ENCODE data around the gene PLAC8.
"Not testable (repeated sequence)": the region's sequence is repeated elsewhere in the genome, so short reads cannot be mapped to it uniquely, and the experiment has no call there.

Gene PLAC8

DNA sequence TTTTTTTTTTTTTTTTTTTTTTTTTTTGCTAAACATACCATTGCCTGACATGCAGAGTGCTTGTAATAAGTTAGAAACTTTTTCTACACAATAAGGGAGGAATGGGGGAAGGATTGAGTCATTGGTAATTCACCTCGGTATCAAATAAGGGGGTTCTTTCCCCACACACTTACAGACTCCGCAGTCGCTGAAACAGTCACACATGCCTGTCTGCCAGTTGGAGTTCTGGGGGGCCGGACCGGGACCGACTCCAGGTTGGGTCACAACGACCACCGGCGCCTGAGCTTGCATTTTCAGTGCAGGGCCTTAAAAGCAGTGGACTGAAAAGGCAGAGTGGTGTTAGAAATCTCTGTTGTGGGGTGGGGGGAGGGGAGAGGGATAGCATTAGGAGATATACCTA, 6.9 kb downstream of the PLAC8 start:
- H3K27me3 Mint-ChIP-seq, result no peaks in the 10 kb centered on the region
- H3K36me3 Mint-ChIP-seq (ENCODE audit: low read depth), result peaks cover 31% of the 10 kb centered on the region
- no peaks in the 10 kb centered on the region for H3K9me3 Mint-ChIP-seq
- H3K27ac Mint-ChIP-seq, result peak overlapping the region; percentile 90
- H3K4me3 Mint-ChIP-seq, result peak overlapping the region; percentile 64
- peak; percentile 76 for DNase-seq
- H3K4me1 Mint-ChIP-seq (ENCODE audit: low read depth), result peaks cover 60% of the 10 kb centered on the region

DNA sequence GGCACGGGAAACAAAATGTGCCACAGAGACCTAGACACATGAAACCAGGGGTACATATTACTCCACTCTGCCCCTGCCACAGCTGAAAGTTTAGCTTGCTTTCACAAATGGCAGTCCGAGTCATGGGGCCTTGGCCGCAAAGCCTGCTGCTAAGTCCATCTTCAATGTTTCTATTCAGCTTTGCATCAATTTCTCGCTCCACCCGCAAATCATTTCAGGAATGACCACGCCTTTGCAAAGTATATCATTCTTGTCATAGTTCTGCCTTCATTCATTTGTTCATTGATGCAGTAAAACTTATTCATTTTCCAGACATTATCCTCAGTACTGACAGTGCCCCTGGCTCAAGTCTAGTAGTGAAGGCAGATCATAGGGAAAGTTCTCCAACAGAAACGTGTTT, 9.5 kb downstream of the PLAC8 start:
- Mint-ChIP-seq H3K27ac (peak overlapping the region; percentile 45), H3K4me3 (no peak overlapping the region), H3K9me3 (no peaks in the 10 kb centered on the region), H3K36me3 (ENCODE audit: low read depth) (peaks cover 48% of the 10 kb centered on the region), H3K27me3 (no peaks in the 10 kb centered on the region), H3K4me1 (ENCODE audit: low read depth) (peaks cover 63% of the 10 kb centered on the region)
- no peak for DNase-seq

DNA sequence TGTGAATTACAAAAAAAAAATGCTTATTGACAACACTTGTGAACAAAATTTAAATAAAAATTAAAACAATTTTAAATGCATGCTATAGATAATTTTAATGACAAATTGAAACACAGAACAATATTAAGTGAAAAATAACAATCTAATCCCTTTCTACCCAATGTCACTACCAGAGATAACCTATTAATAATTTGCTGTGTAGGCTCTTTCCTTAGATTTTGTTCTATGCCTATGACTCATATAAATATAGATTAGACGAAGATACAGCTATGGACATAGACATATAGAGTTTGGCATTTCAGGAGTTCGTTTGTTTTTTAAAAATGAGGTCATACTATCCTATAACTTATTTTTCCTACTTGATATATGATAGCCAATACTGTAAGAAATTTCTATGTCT, 18.1 kb downstream of the PLAC8 start:
- Mint-ChIP-seq H3K27ac (no peak overlapping the region), H3K9me3 (no peaks in the 10 kb centered on the region), H3K4me3 (no peak overlapping the region), H3K4me1 (ENCODE audit: low read depth) (peaks cover 47% of the 10 kb centered on the region), H3K36me3 (ENCODE audit: low read depth) (peaks cover 76% of the 10 kb centered on the region), H3K27me3 (no peaks in the 10 kb centered on the region)
- no peak for DNase-seq

DNA sequence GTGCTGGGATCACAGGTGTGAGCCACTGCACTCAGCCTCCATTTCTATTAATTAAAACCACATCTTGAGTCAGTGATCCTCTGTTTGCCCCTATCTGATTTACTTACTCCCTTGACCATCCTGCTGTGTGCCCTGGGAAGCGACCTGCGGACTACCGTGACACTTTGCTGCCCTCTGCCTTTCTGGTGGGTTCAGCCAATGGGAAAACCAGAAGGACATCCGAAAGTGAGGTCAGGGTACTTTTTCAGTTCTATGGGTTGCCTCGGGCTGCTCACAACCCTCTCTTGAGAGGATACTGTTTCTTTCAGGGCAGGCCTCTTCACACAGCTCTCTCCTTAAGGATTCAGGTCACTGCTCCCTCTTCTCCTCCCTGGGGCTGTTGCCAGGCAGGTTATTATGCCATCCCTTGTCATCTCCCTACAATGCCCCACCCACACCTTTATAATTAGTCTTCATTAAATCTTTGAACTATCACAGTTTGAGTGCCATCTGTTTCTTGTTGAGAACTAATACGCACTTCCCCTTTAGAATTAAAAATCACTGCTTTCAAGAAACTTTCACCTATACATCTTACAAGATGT, 21.4 kb downstream of the PLAC8 start:
- peaks cover 78% of the 10 kb centered on the region for H3K36me3 Mint-ChIP-seq (ENCODE audit: low read depth)
- no peaks in the 10 kb centered on the region for H3K9me3 Mint-ChIP-seq
- no peak overlapping the region for H3K4me3 Mint-ChIP-seq
- peaks cover 27% of the 10 kb centered on the region for H3K4me1 Mint-ChIP-seq (ENCODE audit: low read depth)
- no peaks in the 10 kb centered on the region for H3K27me3 Mint-ChIP-seq
- no peak for DNase-seq
- H3K27ac Mint-ChIP-seq, result peak overlapping the region; percentile 5

DNA sequence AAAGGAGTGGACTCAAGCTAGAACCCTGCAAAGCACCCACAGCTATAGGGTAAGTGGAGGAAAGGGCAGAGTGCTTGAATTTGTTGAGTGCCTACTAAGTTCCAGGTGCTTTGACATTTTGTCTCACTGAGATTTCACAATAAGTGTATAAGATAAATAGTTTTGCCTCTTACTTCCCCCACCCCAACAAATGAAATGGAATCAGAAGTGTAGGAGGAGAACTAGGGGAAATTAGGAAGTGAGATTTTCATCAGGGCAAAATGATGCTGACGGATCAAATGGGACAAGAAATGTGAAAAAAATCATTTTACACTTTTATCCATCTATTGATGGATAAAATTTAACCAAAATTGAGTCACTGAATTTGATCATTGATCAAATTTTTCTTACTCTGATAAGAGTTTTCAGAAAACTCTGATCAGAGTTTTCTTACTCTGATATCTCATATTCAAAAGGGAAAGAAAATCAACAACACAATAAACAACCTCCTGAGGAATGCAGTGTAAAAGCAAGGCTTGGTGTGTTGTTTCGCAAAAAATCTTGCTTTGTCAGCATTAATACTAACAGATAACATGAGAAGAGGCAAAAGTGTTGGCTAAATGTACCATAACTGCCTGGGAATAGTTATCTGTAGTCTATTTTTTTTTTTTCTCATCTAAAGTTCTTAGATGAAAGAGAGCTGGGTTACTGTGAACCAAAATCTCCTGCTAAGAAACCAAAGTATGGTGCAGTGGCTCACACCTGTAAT, 24.9 kb downstream of the PLAC8 start:
- DNase-seq, result no peak
- H3K36me3 Mint-ChIP-seq (ENCODE audit: low read depth), result peaks cover 67% of the 10 kb centered on the region
- peaks cover 12% of the 10 kb centered on the region for H3K4me1 Mint-ChIP-seq (ENCODE audit: low read depth)
- no peak overlapping the region for H3K27ac Mint-ChIP-seq
- H3K9me3 Mint-ChIP-seq, result no peaks in the 10 kb centered on the region
- H3K4me3 Mint-ChIP-seq, result no peak overlapping the region
- H3K27me3 Mint-ChIP-seq, result no peaks in the 10 kb centered on the region

DNA sequence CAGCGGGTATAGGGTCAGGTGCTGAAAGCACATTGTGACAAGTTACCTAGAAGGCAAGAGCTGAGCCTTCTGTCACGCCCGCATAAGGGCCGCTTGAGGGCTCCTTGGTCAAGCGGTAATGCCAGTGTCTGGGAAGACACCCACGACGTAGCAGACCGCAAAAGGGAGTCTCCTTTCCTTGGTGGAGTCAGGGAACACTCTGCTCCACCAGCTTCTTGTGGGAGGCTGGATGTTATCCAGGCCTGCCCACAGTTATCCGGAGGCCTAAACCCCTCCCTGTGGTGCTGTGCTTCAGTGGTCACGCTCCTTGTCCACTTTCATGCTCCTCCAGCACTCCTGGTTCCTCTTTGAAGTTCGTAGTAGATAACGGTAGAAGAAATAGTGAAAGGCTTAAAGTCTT, 29.6 kb downstream of the PLAC8 start:
- Mint-ChIP-seq H3K4me1 (ENCODE audit: low read depth) (peaks cover 20% of the 10 kb centered on the region), H3K36me3 (ENCODE audit: low read depth) (peaks cover 34% of the 10 kb centered on the region)
- not testable (repeated sequence) for DNase-seq, H3K9me3 Mint-ChIP-seq, H3K27ac Mint-ChIP-seq, H3K4me3 Mint-ChIP-seq, H3K27me3 Mint-ChIP-seq

DNA sequence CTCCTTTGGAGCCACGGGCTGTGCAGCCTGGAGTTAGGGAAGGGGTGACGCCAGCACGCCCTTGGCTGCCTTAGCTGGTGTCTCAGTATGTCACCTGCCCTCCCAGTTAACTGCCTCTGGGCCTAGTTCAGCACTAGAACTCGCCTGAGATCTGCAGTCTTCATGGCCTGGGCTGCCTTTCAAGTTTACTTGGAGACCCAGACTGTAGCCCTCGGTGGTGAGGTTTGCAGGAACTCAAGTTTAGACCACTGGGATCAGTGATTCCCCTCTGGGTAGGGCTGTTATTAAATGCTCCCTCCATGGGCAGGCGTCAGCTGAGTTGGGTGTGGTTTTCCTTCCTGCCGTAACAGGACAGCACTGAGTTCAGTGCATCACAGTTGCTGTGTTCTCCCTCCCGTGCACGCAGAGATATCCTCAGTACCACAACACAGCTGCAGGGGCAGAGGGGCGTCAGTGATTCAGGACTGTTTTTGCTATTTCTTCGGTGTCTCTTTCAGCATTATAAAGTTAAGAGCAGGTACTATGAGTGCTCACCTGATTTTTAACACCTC, 30.5 kb downstream of the PLAC8 start:
- no peak overlapping the region for H3K4me3 Mint-ChIP-seq
- H3K4me1 Mint-ChIP-seq (ENCODE audit: low read depth), result peaks cover 20% of the 10 kb centered on the region
- H3K27ac Mint-ChIP-seq, result no peak overlapping the region
- peaks cover 25% of the 10 kb centered on the region for H3K36me3 Mint-ChIP-seq (ENCODE audit: low read depth)
- H3K9me3 Mint-ChIP-seq, result no peaks in the 10 kb centered on the region
- no peaks in the 10 kb centered on the region for H3K27me3 Mint-ChIP-seq
- DNase-seq, result no peak

DNA sequence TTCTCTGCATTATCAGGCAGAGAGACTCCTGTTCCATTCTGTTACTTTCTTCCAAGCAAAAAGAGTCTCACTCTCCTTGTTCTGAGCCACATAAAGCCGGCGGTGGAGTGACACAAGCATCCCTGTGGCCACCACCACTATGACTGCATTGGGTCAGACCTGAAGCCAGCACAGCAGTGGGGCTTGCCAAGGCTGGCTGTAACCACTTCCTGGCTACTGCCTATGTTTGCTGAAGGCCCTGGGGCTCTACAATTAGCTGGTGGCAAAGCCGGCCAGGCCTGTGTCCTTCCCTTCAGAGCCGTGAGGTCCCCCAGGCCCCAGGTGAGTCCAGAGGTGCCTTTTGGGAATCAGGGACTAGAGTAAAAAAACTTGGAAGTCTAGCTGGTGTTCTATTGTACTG, 31.8 kb downstream of the PLAC8 start:
- peaks cover 15% of the 10 kb centered on the region for H3K36me3 Mint-ChIP-seq (ENCODE audit: low read depth)
- peak overlapping the region; percentile 38 for H3K27ac Mint-ChIP-seq
- H3K9me3 Mint-ChIP-seq, result no peaks in the 10 kb centered on the region
- H3K4me3 Mint-ChIP-seq, result no peak overlapping the region
- no peaks in the 10 kb centered on the region for H3K27me3 Mint-ChIP-seq
- peaks cover 20% of the 10 kb centered on the region for H3K4me1 Mint-ChIP-seq (ENCODE audit: low read depth)
- DNase-seq, result no peak

DNA sequence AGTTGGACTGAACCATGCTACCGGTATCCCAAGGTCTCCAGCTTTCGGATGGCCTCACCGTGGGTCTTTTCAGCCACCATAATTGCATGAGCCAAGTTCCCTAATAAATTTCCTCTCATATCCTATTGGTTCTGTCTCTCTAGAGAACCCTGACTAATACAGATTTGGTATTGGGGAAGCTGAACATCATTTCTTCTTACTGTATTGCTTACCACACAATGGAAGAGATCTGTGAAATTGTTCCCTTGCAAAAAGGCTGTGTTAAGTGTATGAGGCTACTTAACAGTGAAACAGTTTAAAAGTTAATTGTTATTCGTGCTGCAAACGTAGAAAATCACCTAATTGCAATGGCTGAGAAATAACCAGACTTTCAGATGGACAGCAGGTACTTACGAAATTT, 34.0 kb downstream of the PLAC8 start:
- no peaks in the 10 kb centered on the region for H3K9me3 Mint-ChIP-seq
- H3K4me1 Mint-ChIP-seq (ENCODE audit: low read depth), result peaks cover 17% of the 10 kb centered on the region
- no peak overlapping the region for H3K4me3 Mint-ChIP-seq
- no peak for DNase-seq
- no peak overlapping the region for H3K27ac Mint-ChIP-seq
- no peaks in the 10 kb centered on the region for H3K27me3 Mint-ChIP-seq
- H3K36me3 Mint-ChIP-seq (ENCODE audit: low read depth), result peaks cover 20% of the 10 kb centered on the region

DNA sequence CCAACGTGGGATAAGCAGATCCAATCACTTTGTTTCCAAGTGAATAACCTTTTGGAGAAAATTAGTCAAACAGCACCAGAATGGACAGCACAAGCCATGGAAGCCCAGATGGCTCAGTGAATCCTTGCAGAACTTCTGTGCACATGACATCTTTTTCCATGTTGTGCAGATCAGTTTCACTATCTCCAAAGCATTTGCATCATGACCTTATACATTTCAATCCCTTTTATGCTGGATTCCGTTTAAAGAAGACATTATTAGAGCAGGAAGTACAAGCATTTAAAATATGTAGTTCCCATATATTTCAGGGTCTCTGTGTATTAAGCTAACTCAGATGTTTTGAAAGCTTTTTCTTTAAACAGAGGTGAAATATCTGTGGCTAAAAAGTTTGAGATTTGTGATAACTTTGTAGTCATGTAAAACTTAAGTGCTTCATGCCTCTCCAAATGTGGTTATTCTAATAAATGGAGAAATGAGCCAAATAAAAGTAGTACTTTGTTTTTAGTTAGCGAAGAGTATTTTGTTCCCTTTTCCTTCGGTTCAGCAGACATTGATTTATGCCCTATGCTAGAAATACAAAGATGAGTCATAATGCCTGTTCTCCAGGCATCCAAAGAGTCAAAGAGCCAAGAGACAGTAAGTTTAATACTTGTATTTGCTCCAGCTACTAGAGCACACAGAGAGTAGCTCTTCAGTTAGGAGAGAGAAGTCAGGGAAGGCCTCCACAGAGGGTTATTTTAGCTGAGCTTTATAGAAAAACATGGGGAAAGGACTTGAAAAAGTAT, 39.0 kb downstream of the PLAC8 start:
- no peak for DNase-seq
- H3K36me3 Mint-ChIP-seq (ENCODE audit: low read depth), result peaks cover 45% of the 10 kb centered on the region
- H3K4me3 Mint-ChIP-seq, result no peak overlapping the region
- peaks cover 7% of the 10 kb centered on the region for H3K4me1 Mint-ChIP-seq (ENCODE audit: low read depth)
- H3K27ac Mint-ChIP-seq, result no peak overlapping the region
- H3K9me3 Mint-ChIP-seq, result no peaks in the 10 kb centered on the region
- H3K27me3 Mint-ChIP-seq, result no peaks in the 10 kb centered on the region

DNA sequence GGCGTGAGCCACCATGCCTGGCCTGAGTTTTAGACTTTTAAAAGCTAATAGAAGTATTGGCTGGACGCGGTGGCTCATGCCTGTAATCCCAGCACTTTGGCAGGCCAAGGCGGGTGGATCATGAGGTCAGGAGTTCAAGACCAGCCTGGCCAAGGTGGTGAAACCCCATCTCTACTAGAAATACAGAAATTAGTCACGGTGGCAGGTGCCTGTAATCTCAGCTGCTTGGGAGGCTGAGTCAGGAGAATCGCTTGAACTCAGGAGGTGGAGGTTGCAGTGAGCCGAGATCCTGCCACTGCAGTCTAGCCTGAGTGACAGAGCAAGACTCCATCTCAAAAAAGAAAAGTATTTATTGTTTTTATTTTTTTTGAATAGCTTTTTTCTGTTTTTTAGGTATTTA, 39.7 kb downstream of the PLAC8 start:
- not testable (repeated sequence) for H3K4me1 Mint-ChIP-seq (ENCODE audit: low read depth); DNase-seq; H3K9me3 Mint-ChIP-seq; H3K4me3 Mint-ChIP-seq; H3K27me3 Mint-ChIP-seq
- Mint-ChIP-seq H3K36me3 (ENCODE audit: low read depth) (peaks cover 52% of the 10 kb centered on the region), H3K27ac (peak overlapping the region; percentile 44)

DNA sequence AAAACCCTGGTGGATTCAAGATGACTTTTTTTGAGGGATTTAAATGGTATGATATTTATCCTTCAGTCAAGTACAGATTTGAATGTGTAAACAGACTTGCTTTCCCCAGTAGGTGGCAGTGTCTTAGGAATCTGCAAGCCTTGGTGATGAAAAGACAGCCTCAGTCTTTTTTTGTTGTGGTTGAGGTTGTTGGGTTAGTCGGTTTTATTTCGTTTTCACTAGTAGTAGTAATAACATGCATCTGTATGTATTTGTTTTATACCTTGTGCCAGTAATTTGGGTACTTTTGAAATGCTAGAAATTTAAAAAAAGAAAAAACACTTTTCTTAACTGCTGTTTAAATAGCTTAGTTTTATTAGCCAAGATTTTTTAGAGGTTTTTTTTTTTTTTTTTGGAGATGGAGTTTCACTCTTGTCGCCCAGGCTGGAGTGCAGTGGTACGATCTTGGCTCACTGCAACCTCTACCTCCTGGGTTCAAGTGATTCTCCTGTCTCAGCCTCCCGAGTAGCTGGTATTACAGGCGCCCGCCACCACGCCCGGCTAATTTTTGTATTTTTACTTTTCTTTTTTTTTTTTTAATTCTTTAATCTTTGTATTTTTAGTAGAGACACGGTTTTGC, 40.3 kb downstream of the PLAC8 start:
- Mint-ChIP-seq H3K9me3 (no peaks in the 10 kb centered on the region), H3K36me3 (ENCODE audit: low read depth) (peaks cover 57% of the 10 kb centered on the region), H3K4me3 (no peak overlapping the region), H3K27ac (peak overlapping the region; percentile 44), H3K27me3 (no peaks in the 10 kb centered on the region), H3K4me1 (ENCODE audit: low read depth) (peaks cover 7% of the 10 kb centered on the region)
- DNase-seq, result no peak

DNA sequence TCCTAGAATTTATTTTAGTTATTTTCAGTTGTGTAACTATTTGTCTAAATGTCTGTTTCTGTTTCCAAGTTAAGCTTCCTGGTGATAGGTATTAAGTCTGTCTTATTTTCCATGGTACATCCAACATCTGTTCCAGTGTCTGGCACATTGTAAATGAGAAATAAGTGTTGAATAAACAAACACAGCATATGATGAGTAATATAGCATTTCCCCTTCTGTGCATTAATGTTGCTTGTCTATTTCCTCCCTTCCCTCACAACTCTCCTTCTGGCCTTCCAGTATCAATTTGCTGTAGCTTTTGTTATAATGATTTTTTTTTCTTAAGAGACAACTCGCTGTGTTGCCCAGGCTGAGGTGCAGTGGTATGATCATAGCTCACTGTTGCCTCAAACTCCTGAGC, 43.4 kb downstream of the PLAC8 start:
- H3K27ac Mint-ChIP-seq, result no peak overlapping the region

DNA sequence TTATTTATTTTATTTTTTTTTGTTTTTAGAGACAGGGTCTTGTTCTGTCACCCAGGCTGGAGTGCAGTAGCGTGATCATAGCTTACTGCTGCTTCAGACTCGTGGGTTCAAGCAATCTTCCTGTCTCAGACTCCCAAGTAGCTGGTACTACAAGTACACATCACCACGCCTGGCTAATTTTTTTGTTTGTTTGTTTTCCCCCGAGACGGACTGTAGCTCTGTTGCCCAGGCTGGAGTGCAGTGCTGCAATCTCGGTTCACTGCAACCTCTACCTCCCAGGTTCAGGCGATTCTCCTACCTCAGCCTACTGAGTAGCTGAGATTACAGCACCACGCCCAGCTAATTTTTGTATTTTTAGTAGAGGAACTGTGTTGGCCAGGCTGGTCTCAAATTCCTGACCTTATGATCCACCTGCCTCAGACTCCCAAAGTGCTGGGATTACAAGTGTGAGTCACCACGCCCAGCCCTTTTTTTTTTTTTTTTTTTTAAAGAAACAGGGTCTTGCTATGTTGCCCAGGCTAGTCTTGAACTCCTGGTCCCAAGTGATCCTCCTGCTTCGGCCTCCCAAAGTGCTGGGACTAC, 47.4 kb downstream of the PLAC8 start:
- H3K27me3 Mint-ChIP-seq, result no peaks in the 10 kb centered on the region

More for the DNA sequence above, 43.4 kb downstream of the PLAC8 start:
- H3K4me3 Mint-ChIP-seq, result no peak overlapping the region
- peaks cover 7% of the 10 kb centered on the region for H3K4me1 Mint-ChIP-seq (ENCODE audit: low read depth)
- no peak for DNase-seq
- H3K27me3 Mint-ChIP-seq, result no peaks in the 10 kb centered on the region
- peaks cover 71% of the 10 kb centered on the region for H3K36me3 Mint-ChIP-seq (ENCODE audit: low read depth)
- H3K9me3 Mint-ChIP-seq, result no peaks in the 10 kb centered on the region

More for the DNA sequence above, 47.4 kb downstream of the PLAC8 start:
- peaks cover 79% of the 10 kb centered on the region for H3K36me3 Mint-ChIP-seq (ENCODE audit: low read depth)
- H3K9me3 Mint-ChIP-seq, result no peaks in the 10 kb centered on the region
- DNase-seq, result no peak
- no peak overlapping the region for H3K4me3 Mint-ChIP-seq
- H3K4me1 Mint-ChIP-seq (ENCODE audit: low read depth), result no peaks in the 10 kb centered on the region
- no peak overlapping the region for H3K27ac Mint-ChIP-seq
